Neural cell (in vitro differentiated cells): ENCODE data around the gene ACSS1. TPM values are rescaled to one million over a fixed set of nuclear protein-coding genes. Genes with fewer than 3 reads are reported as not detected.

Experiments used
- H2AFZ ChIP-seq: fragments of 200-600, 300-800 bp; sonication (generic), shearing (Covaris generic); 2 replicates; pipeline ENCODE4 v1.6.0; 2014; ENCODE audit warnings: low read depth, mild to moderate bottlenecking, antibody characterized with exemption, low read length, moderate library complexity
- H3F3A ChIP-seq: fragments of 200-600 bp; shearing (Covaris generic); 2 replicates; pipeline ENCODE4 v1.6.1; 2016; ENCODE audit warnings: mild to moderate bottlenecking, moderate library complexity, mixed read lengths, antibody characterized with exemption, low read length; ENCODE audit not compliant: insufficient read depth, poor library complexity, severe bottlenecking
- H3K27ac ChIP-seq: fragments of 200-600, 300-800 bp; sonication (generic), shearing (Covaris generic); 2 replicates; pipeline ENCODE4 v1.5.1; 2014; ENCODE audit warnings: mild to moderate bottlenecking, low read length, moderate library complexity
- H3K27me3 ChIP-seq: fragments of 300-800, 200-600 bp; sonication (generic), shearing (Covaris generic); 2 replicates; pipeline ENCODE4 v1.6.0; 2014; ENCODE audit warnings: mild to moderate bottlenecking, low read depth, low read length, moderate library complexity; ENCODE audit not compliant: insufficient read depth
- H3K36me3 ChIP-seq: fragments of 300-800, 200-600 bp; sonication (generic), shearing (Covaris generic); 2 replicates; pipeline ENCODE4 v1.5.1; 2014; ENCODE audit warnings: mild to moderate bottlenecking, antibody characterized with exemption, low read length, moderate library complexity; ENCODE audit not compliant: insufficient read depth
- H3K4me2 ChIP-seq: fragments of 300-800, 200-600 bp; sonication (generic), shearing (Covaris generic); 2 replicates; pipeline ENCODE4 v1.6.0; 2014; ENCODE audit warnings: mild to moderate bottlenecking, low read length
- H3K4me3 ChIP-seq: fragments of 300-800, 200-600 bp; sonication (generic), shearing (Covaris generic); 2 replicates; pipeline ENCODE4 v1.5.1; 2014; ENCODE audit warnings: mild to moderate bottlenecking, low read length, moderate library complexity
- H3K79me2 ChIP-seq: fragments of 200-600 bp; shearing (Covaris generic); replicated peaks from 2 replicates; pipeline ENCODE4 v1.6.0; 2014; ENCODE audit warnings: mild to moderate bottlenecking, low read length, moderate library complexity; ENCODE audit not compliant: insufficient read depth
- H3K9ac ChIP-seq: fragments of 300-800, 200-600 bp; sonication (generic), shearing (Covaris generic); 2 replicates; pipeline ENCODE4 v1.6.1; 2016; ENCODE audit warnings: mild to moderate bottlenecking, low read length, mixed read lengths
- H3K9me2 ChIP-seq: fragments of 200-600 bp; shearing (Covaris generic); 2 replicates; pipeline ENCODE4 v1.6.1; 2016; ENCODE audit warnings: mild to moderate bottlenecking, low read length, mixed read lengths; ENCODE audit not compliant: insufficient read depth
- H3K9me3 ChIP-seq: fragments of 200-600, 300-800 bp; sonication (generic), shearing (Covaris generic); 2 replicates; pipeline ENCODE4 v1.6.1; 2016; ENCODE audit warnings: mild to moderate bottlenecking, mixed run types, low read length, moderate library complexity, mixed read lengths
- H4K20me1 ChIP-seq: fragments of 200-600 bp; shearing (Covaris generic); 2 replicates; pipeline ENCODE4 v1.6.1; 2016; ENCODE audit warnings: mild to moderate bottlenecking, mixed run types; ENCODE audit not compliant: insufficient read depth
- EP300 ChIP-seq: fragments of 450-650 bp; conservative IDR thresholded peaks from 2 replicates; pipeline ENCODE4 v1.6.1; 2014; ENCODE audit warnings: antibody characterized with exemption, mild to moderate bottlenecking, moderate library complexity; ENCODE audit not compliant: poor library complexity, severe bottlenecking
- EZH2 ChIP-seq: fragments of 200-600, 300-800 bp; shearing (Covaris generic), sonication (generic); IDR thresholded peaks from 2 replicates; pipeline ENCODE4 v1.6.1; 2014; ENCODE audit warnings: antibody characterized with exemption, low read length, borderline replicate concordance, mild to moderate bottlenecking; ENCODE audit not compliant: insufficient read depth, poor library complexity, severe bottlenecking
- MXI1 ChIP-seq: fragments of 450-650 bp; conservative IDR thresholded peaks from 2 replicates; pipeline ENCODE4 v1.6.1; 2014; ENCODE audit warnings: antibody characterized with exemption, mild to moderate bottlenecking; ENCODE audit not compliant: poor library complexity, severe bottlenecking
- POLR2AphosphoS5 ChIP-seq: IDR thresholded peaks from 2 replicates; pipeline ENCODE4 v1.6.1; 2012
- RAD21 ChIP-seq: fragments of 450-650 bp; conservative IDR thresholded peaks from 2 replicates; pipeline ENCODE4 v1.6.1; 2014; ENCODE audit warnings: antibody characterized with exemption, mild to moderate bottlenecking, moderate library complexity
- SMC3 ChIP-seq: fragments of 450-650 bp; conservative IDR thresholded peaks from 2 replicates; pipeline ENCODE4 v1.6.1; 2014; ENCODE audit warnings: antibody characterized with exemption, mild to moderate bottlenecking, moderate library complexity; ENCODE audit not compliant: poor library complexity
- TAF1 ChIP-seq: IDR thresholded peaks from 2 replicates; pipeline ENCODE4 v1.6.1; 2012; ENCODE audit warnings: low read depth
- polyA plus RNA-seq: library from polyadenylated mRNA; depleted of rRNA; stranded (reverse); fragments of >200 nt; gene quantifications from 2 replicates; pipeline ENCODE4 v1.2.3, GENCODE V29; 2014
- TF ChIP-seq, protein P1 (sequence below): fragments of 450-650 bp; IDR thresholded peaks from 2 replicates; pipeline ENCODE4 v1.5.1; 2014; ENCODE audit warnings: antibody characterized with exemption, mild to moderate bottlenecking, moderate library complexity; ENCODE audit not compliant: poor library complexity, severe bottlenecking
- TF ChIP-seq, protein P2 (sequence below): IDR thresholded peaks from 2 replicates; pipeline ENCODE4 v1.6.1; 2012; ENCODE audit warnings: borderline replicate concordance

Gene ACSS1
- polyA plus RNA-seq, 1 donor from 2014 or later: not detected

DNA sequence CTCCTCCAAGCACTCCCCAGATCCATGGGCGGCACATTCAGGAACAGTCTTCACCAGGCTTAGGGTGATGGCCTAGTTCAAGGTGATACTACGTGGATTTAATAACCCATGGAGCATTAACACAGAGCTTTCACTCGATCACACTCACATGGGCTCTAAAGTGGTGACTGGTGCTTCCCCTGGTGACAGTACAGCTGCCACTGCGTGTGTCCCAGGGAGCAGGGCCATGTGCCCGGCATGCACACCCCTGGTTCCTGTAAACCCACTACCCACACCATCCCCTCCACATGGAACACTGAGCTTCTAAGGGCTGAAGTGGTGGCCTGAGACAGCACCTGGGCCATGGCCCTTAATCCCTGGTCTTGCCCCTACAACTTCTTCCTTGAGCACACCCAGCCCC is 37.6 kb downstream of the ACSS1 start:
- H3K9ac ChIP-seq: no peak overlapping the region
- H3K4me2 ChIP-seq: no peak overlapping the region
- H3K4me3 ChIP-seq: no peak overlapping the region
- no peaks in the 10 kb centered on the region for H3F3A ChIP-seq
- TF ChIP-seq SMC3: no peak
- TF ChIP-seq, protein P1, sequence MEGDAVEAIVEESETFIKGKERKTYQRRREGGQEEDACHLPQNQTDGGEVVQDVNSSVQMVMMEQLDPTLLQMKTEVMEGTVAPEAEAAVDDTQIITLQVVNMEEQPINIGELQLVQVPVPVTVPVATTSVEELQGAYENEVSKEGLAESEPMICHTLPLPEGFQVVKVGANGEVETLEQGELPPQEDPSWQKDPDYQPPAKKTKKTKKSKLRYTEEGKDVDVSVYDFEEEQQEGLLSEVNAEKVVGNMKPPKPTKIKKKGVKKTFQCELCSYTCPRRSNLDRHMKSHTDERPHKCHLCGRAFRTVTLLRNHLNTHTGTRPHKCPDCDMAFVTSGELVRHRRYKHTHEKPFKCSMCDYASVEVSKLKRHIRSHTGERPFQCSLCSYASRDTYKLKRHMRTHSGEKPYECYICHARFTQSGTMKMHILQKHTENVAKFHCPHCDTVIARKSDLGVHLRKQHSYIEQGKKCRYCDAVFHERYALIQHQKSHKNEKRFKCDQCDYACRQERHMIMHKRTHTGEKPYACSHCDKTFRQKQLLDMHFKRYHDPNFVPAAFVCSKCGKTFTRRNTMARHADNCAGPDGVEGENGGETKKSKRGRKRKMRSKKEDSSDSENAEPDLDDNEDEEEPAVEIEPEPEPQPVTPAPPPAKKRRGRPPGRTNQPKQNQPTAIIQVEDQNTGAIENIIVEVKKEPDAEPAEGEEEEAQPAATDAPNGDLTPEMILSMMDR: no peak
- TF ChIP-seq, protein P2, sequence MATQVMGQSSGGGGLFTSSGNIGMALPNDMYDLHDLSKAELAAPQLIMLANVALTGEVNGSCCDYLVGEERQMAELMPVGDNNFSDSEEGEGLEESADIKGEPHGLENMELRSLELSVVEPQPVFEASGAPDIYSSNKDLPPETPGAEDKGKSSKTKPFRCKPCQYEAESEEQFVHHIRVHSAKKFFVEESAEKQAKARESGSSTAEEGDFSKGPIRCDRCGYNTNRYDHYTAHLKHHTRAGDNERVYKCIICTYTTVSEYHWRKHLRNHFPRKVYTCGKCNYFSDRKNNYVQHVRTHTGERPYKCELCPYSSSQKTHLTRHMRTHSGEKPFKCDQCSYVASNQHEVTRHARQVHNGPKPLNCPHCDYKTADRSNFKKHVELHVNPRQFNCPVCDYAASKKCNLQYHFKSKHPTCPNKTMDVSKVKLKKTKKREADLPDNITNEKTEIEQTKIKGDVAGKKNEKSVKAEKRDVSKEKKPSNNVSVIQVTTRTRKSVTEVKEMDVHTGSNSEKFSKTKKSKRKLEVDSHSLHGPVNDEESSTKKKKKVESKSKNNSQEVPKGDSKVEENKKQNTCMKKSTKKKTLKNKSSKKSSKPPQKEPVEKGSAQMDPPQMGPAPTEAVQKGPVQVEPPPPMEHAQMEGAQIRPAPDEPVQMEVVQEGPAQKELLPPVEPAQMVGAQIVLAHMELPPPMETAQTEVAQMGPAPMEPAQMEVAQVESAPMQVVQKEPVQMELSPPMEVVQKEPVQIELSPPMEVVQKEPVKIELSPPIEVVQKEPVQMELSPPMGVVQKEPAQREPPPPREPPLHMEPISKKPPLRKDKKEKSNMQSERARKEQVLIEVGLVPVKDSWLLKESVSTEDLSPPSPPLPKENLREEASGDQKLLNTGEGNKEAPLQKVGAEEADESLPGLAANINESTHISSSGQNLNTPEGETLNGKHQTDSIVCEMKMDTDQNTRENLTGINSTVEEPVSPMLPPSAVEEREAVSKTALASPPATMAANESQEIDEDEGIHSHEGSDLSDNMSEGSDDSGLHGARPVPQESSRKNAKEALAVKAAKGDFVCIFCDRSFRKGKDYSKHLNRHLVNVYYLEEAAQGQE: no peak
- TF ChIP-seq EZH2: no peak
- no peak for TF ChIP-seq MXI1
- TF ChIP-seq EP300: no peak
- TF ChIP-seq TAF1: no peak
- TF ChIP-seq RAD21: no peak
- no peak for TF ChIP-seq POLR2AphosphoS5
- H2AFZ ChIP-seq: no peak overlapping the region
- H3K36me3 ChIP-seq: no peaks in the 10 kb centered on the region
- H3K9me2 ChIP-seq: no peaks in the 10 kb centered on the region
- H3K9me3 ChIP-seq: no peaks in the 10 kb centered on the region
- no peaks in the 10 kb centered on the region for H4K20me1 ChIP-seq
- no peak overlapping the region for H3K27ac ChIP-seq
- no peaks in the 10 kb centered on the region for H3K79me2 ChIP-seq
- H3K27me3 ChIP-seq: no peaks in the 10 kb centered on the region

DNA sequence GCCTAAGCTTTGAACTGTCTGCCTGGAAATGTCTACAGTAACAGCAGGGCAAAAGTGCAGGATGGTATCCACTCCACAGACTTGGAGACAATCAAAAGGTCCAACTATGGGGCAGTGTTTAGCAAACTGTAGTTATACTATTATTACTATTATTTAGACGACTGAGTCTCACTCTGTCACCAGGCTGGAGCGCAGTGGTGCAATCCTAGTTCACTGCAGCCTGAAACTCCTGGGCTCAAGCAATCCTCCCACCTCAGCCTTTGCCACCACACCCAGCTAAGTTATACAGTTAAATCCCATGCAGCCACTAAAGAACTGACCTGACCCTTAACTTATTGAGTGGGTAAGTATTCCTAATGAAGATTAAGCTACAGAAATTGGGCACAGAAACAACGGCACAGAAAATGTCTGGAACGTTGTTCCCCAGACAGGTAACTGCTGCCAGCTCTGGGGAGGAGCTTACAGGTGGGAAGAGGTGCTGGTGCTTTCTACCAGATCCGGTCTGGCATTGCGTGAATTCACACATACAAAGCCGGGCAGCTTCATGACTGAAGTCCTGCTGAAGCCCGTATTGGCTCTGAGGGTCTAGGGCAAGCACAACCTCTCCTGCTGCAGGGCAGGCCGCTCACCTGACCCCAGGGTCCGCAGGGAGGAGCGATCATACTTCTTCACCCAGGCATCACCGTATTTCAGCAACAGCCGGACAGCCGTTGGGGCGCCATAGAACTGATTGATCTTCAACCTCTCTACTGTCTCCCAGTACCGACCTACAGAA is 38.4 kb downstream of the ACSS1 start:
- H3K4me3 ChIP-seq: no peak overlapping the region
- no peaks in the 10 kb centered on the region for H3K9me3 ChIP-seq
- no peaks in the 10 kb centered on the region for H3K27me3 ChIP-seq
- TF ChIP-seq TAF1 (no peak), SMC3 (no peak), POLR2AphosphoS5 (no peak), EP300 (no peak), MXI1 (no peak), EZH2 (no peak), RAD21 (no peak)
- TF ChIP-seq, protein P1: no peak
- TF ChIP-seq, protein P2: no peak
- no peak overlapping the region for H3K4me2 ChIP-seq
- no peak overlapping the region for H3K27ac ChIP-seq
- no peaks in the 10 kb centered on the region for H3K9me2 ChIP-seq
- no peak overlapping the region for H3K9ac ChIP-seq
- H3K79me2 ChIP-seq: no peaks in the 10 kb centered on the region
- H4K20me1 ChIP-seq: no peaks in the 10 kb centered on the region
- H3K36me3 ChIP-seq: no peaks in the 10 kb centered on the region
- no peak overlapping the region for H2AFZ ChIP-seq
- no peaks in the 10 kb centered on the region for H3F3A ChIP-seq
